PC-9 (cell line): ENCODE results near the gene LINC00237. TPM values are rescaled to one million over a fixed set of nuclear protein-coding genes. Genes with fewer than 3 reads are reported as not detected.

Experiments used
- BruUV-seq: library from RNA; stranded (reverse); fragments of 400-500 nt; replicated peaks from 2 replicates; lab custom pipeline; 2021; lab: Mats Ljungman, UMichigan
- CTCF ChIA-PET: fragments of 300-600 bp; sonication (Branson Sonifier 250); formaldehyde crosslinking; loops from one replicate; lab custom pipeline; 2022; ENCODE audit warnings: antibody characterized with exemption; lab: Charles Lee
- POLR2A ChIA-PET: fragments of 300-600 bp; sonication (Branson Sonifier 250); formaldehyde crosslinking; loops from one replicate; lab custom pipeline; 2022; ENCODE audit warnings: antibody characterized with exemption; ENCODE audit not compliant: unreplicated experiment; lab: Charles Lee
- DNase-seq, 2 experiments: peaks; one replicate each; pipeline versions ENCODE4 v3.0.0 to v3.0.0-alpha.2; 2015 to 2022; ENCODE audit warnings: mixed read lengths in 1 of 2
- H2AFZ ChIP-seq: fragments of 200-600 bp; sonication (generic); 2 replicates; pipeline ENCODE4 v1.8.1; 2017; ENCODE audit warnings: antibody characterized with exemption
- H3F3A ChIP-seq: fragments of 200-600 bp; sonication (generic); 2 replicates; pipeline ENCODE4 v1.8.1; 2017; ENCODE audit warnings: antibody characterized with exemption, mild to moderate bottlenecking, low read depth; ENCODE audit not compliant: insufficient read depth
- H3K27ac ChIP-seq: fragments of 200-600 bp; sonication (generic); 2 replicates; pipeline ENCODE4 v1.6.1; 2016; ENCODE audit warnings: mixed run types
- H3K27me3 ChIP-seq: fragments of 200-600 bp; sonication (generic); 2 replicates; pipeline ENCODE4 v1.6.1; 2016; ENCODE audit warnings: low read depth, mixed run types; ENCODE audit not compliant: insufficient read depth
- H3K36me3 ChIP-seq: fragments of 200-600 bp; sonication (generic); 2 replicates; pipeline ENCODE4 v1.6.1; 2016; ENCODE audit warnings: low read depth, mixed run types
- H3K4me1 ChIP-seq: fragments of 200-600 bp; sonication (generic); replicated peaks from 2 replicates; pipeline ENCODE4 v1.6.1; 2016; ENCODE audit warnings: mixed run types; ENCODE audit not compliant: insufficient read depth
- H3K4me2 ChIP-seq: fragments of 200-600 bp; sonication (generic); 2 replicates; pipeline ENCODE4 v1.6.1; 2017; ENCODE audit warnings: mixed run types
- H3K4me3 ChIP-seq: fragments of 200-600 bp; sonication (generic); 2 replicates; pipeline ENCODE4 v1.6.1; 2016; ENCODE audit warnings: mixed run types
- H3K79me2 ChIP-seq: fragments of 200-600 bp; sonication (generic); 2 replicates; pipeline ENCODE4 v1.6.1; 2017; ENCODE audit warnings: low read depth, mixed run types
- H3K9me2 ChIP-seq: fragments of 200-600 bp; sonication (generic); 2 replicates; pipeline ENCODE4 v1.8.1; 2017; ENCODE audit warnings: mild to moderate bottlenecking; ENCODE audit not compliant: insufficient read depth
- H3K9me3 ChIP-seq: fragments of 200-600 bp; sonication (generic); 2 replicates; pipeline ENCODE4 v1.8.1; 2016; ENCODE audit warnings: low read depth; ENCODE audit not compliant: insufficient read depth
- H4K20me1 ChIP-seq: fragments of 200-600 bp; sonication (generic); 2 replicates; pipeline ENCODE4 v1.8.1; 2017; ENCODE audit not compliant: insufficient read depth
- CTCF ChIP-seq: fragments of 200-600 bp; sonication (generic); conservative IDR thresholded peaks from 2 replicates; pipeline ENCODE4 v1.6.1; 2017; ENCODE audit warnings: mixed run types, antibody characterized with exemption, mild to moderate bottlenecking, moderate library complexity
- EZH2 ChIP-seq: fragments of 200-600 bp; sonication (generic); IDR thresholded peaks from 2 replicates; pipeline ENCODE4 v1.8.0; 2017; ENCODE audit warnings: antibody characterized with exemption, low read depth
- intact Hi-C: fragments of 100-400 bp; cut with micrococcal nuclease; formaldehyde crosslinking; loops from one replicate; pipeline ENCODE4 v1.10.0; 2022; ENCODE audit not compliant: unreplicated experiment
- total RNA-seq: library from RNA; stranded (reverse); gene quantifications from 2 replicates; pipeline ENCODE4 v1.2.3, GENCODE V29; 2021

Gene LINC00237
- total RNA-seq, 1 experiment from 2014 or later, result not detected

GRCh38 chr20:21146215-21146614 lies 40.1 kb upstream of the LINC00237 start:
- Histone ChIP-seq H3K4me1 (no peaks in the 10 kb centered on the region), H2AFZ (no peak overlapping the region), H3K4me2 (no peak overlapping the region), H3F3A (no peaks in the 10 kb centered on the region), H3K9me3 (no peaks in the 10 kb centered on the region), H3K79me2 (no peaks in the 10 kb centered on the region), H3K27ac (no peak overlapping the region), H4K20me1 (no peaks in the 10 kb centered on the region), H3K27me3 (no peaks in the 10 kb centered on the region), H3K36me3 (no peaks in the 10 kb centered on the region), H3K4me3 (no peak overlapping the region), H3K9me2 (no peaks in the 10 kb centered on the region)
- ChIA-PET CTCF (no interaction called here), POLR2A (no interaction called here)
- no peak for DNase-seq
- intact Hi-C loops, result no loop called here
- no TSS peak for BruUV-seq
- TF ChIP-seq EZH2 (no peak), CTCF (no peak)

GRCh38 chr20:21145424-21145823 lies 39.3 kb upstream of the LINC00237 start:
- intact Hi-C loops, result no loop called here
- no peak overlapping the region for H3K4me3 ChIP-seq
- no peaks in the 10 kb centered on the region for H3K9me3 ChIP-seq
- H4K20me1 ChIP-seq, result no peaks in the 10 kb centered on the region
- H3K27me3 ChIP-seq, result no peaks in the 10 kb centered on the region
- CTCF ChIA-PET, result no interaction called here
- POLR2A ChIA-PET, result no interaction called here
- H3K27ac ChIP-seq, result no peak overlapping the region
- H3K9me2 ChIP-seq, result no peaks in the 10 kb centered on the region
- no peaks in the 10 kb centered on the region for H3K4me1 ChIP-seq
- H3K4me2 ChIP-seq, result no peak overlapping the region
- no peak for TF ChIP-seq CTCF
- no peak for TF ChIP-seq EZH2
- H2AFZ ChIP-seq, result no peak overlapping the region
- no peaks in the 10 kb centered on the region for H3K79me2 ChIP-seq
- no peak for DNase-seq
- H3F3A ChIP-seq, result no peaks in the 10 kb centered on the region
- no TSS peak for BruUV-seq
- H3K36me3 ChIP-seq, result no peaks in the 10 kb centered on the region

GRCh38 chr20:21143194-21143890 lies 37.2 kb upstream of the LINC00237 start:
- no peak for DNase-seq
- no peaks in the 10 kb centered on the region for H3F3A ChIP-seq
- H3K9me2 ChIP-seq, result no peaks in the 10 kb centered on the region
- H2AFZ ChIP-seq, result no peak overlapping the region
- H3K36me3 ChIP-seq, result no peaks in the 10 kb centered on the region
- no peak overlapping the region for H3K27ac ChIP-seq
- no peaks in the 10 kb centered on the region for H3K27me3 ChIP-seq
- BruUV-seq, result no TSS peak
- no peak overlapping the region for H3K4me3 ChIP-seq
- no peaks in the 10 kb centered on the region for H3K9me3 ChIP-seq
- no peak overlapping the region for H3K4me2 ChIP-seq
- no peaks in the 10 kb centered on the region for H3K4me1 ChIP-seq
- H3K79me2 ChIP-seq, result no peaks in the 10 kb centered on the region
- TF ChIP-seq EZH2 (no peak), CTCF (no peak)
- ChIA-PET CTCF (no interaction called here), POLR2A (no interaction called here)
- H4K20me1 ChIP-seq, result no peaks in the 10 kb centered on the region
- intact Hi-C loops, result no loop called here
